CD14-positive monocyte (primary cell): ENCODE data around the gene NVL. TPM values are rescaled to one million over a fixed set of nuclear protein-coding genes. Genes with fewer than 3 reads are reported as not detected.
"Not testable (repeated sequence)": the region's sequence is repeated elsewhere in the genome, so short reads cannot be mapped to it uniquely, and the experiment has no call there.

Experiments
- DNase-seq, 3 donors: peaks; one replicate each; pipeline ENCODE4 v3.0.0-alpha.2; 2011 to 2022
- H2AFZ ChIP-seq: 2 replicates; pipeline ENCODE4 v1.6.0; 2012; ENCODE audit warnings: mild to moderate bottlenecking, low read depth, low read length, inconsistent platforms; ENCODE audit not compliant: insufficient read depth, poor library complexity, severe bottlenecking
- H3K27ac ChIP-seq, 2 donors: 1 replicate in 1 of 2; 2 replicates in 1 of 2; pipeline ENCODE4 v1.5.1; 2012 to 2013; ENCODE audit warnings: low read length in 2 of 2, control low read depth in 1 of 2, inconsistent platforms in 1 of 2, low read depth in 1 of 2, mild to moderate bottlenecking in 1 of 2
- H3K27me3 ChIP-seq, 2 donors: one replicate each; pipeline versions ENCODE4 v1.6.0 to v1.6.1; 2011 to 2013; ENCODE audit warnings: low read length in 2 of 2; ENCODE audit not compliant: control insufficient read depth in 2 of 2, insufficient read depth in 2 of 2
- H3K36me3 ChIP-seq, 2 donors: replicated peaks in 1 of 2; 1 replicate in 1 of 2; 2 replicates in 1 of 2; pipeline versions ENCODE4 v1.5.1 to v1.6.1; 2012 to 2013; ENCODE audit warnings: low read length in 2 of 2, control low read depth in 1 of 2, inconsistent platforms in 1 of 2, mild to moderate bottlenecking in 1 of 2; ENCODE audit not compliant: insufficient read depth in 2 of 2, control insufficient read depth in 1 of 2
- H3K4me1 ChIP-seq, 2 donors: 1 replicate in 1 of 2; 2 replicates in 1 of 2; pipeline versions ENCODE4 v1.5.1 to v1.6.1; 2012 to 2013; ENCODE audit warnings: low read length in 2 of 2, control low read depth in 1 of 2, inconsistent platforms in 1 of 2, mild to moderate bottlenecking in 1 of 2, moderate library complexity in 1 of 2; ENCODE audit not compliant: insufficient read depth in 2 of 2, control insufficient read depth in 1 of 2
- H3K4me2 ChIP-seq: replicated peaks from 2 replicates; pipeline ENCODE3; 2012; ENCODE audit warnings: low read length, moderate library complexity, mild to moderate bottlenecking; ENCODE audit not compliant: poor library complexity, severe bottlenecking; ENCODE audit errors: extremely low read depth
- H3K4me3 ChIP-seq, 3 experiments: fragments of 200-600 bp in 1 of 3; sonication (generic) in 1 of 3; replicated peaks in 1 of 3; 1 replicate in 2 of 3; 2 replicates in 1 of 3; pipeline ENCODE4 v1.5.1; 2011 to 2013; ENCODE audit warnings: low read length in 3 of 3, mild to moderate bottlenecking in 3 of 3, control low read depth in 2 of 3, low read depth in 2 of 3, inconsistent platforms in 1 of 3, moderate library complexity in 1 of 3
- H3K79me2 ChIP-seq: 2 replicates; pipeline ENCODE4 v1.6.0; 2012; ENCODE audit warnings: mild to moderate bottlenecking, control low read depth, inconsistent platforms, low read length, moderate library complexity; ENCODE audit not compliant: insufficient read depth
- H3K9ac ChIP-seq: 2 replicates; pipeline ENCODE4 v1.6.0; 2017; ENCODE audit warnings: low read length, mild to moderate bottlenecking; ENCODE audit not compliant: insufficient read depth, poor library complexity, severe bottlenecking
- H3K9me3 ChIP-seq, 2 donors: replicated peaks in 1 of 2; 1 replicate in 1 of 2; 2 replicates in 1 of 2; pipeline versions ENCODE4 v1.5.1 to v1.6.1; 2012 to 2013; ENCODE audit warnings: low read length in 2 of 2, control low read depth in 1 of 2; ENCODE audit not compliant: control insufficient read depth in 1 of 2, insufficient read depth in 1 of 2
- H4K20me1 ChIP-seq: 2 replicates; pipeline ENCODE4 v1.6.0; 2012; ENCODE audit warnings: mild to moderate bottlenecking, low read length, control low read depth, moderate library complexity; ENCODE audit not compliant: insufficient read depth
- H3K27ac Mint-ChIP-seq, 7 donors: one replicate each; pipeline ENCODE4 v1.8.0; 2020; ENCODE audit warnings: mild to moderate bottlenecking in 7 of 7, mixed read lengths in 7 of 7, moderate library complexity in 6 of 7, inconsistent platforms in 2 of 7
- H3K27me3 Mint-ChIP-seq, 3 donors: one replicate each; pipeline ENCODE4 v1.8.0; 2021 to 2022; ENCODE audit warnings: low read depth in 3 of 3, mild to moderate bottlenecking in 3 of 3, mixed read lengths in 3 of 3, moderate library complexity in 3 of 3, inconsistent platforms in 1 of 3
- H3K36me3 Mint-ChIP-seq, 2 donors: one replicate each; pipeline ENCODE4 v1.8.0; 2020; ENCODE audit warnings: mixed read lengths in 2 of 2, inconsistent platforms in 1 of 2, mild to moderate bottlenecking in 1 of 2
- H3K4me1 Mint-ChIP-seq: one replicate; pipeline ENCODE4 v1.8.0; 2020; ENCODE audit warnings: mild to moderate bottlenecking, mixed read lengths
- H3K4me3 Mint-ChIP-seq, 2 donors: one replicate each; pipeline ENCODE4 v1.8.0; 2020; ENCODE audit warnings: mild to moderate bottlenecking in 2 of 2, mixed read lengths in 2 of 2, moderate library complexity in 1 of 2
- H3K9me3 Mint-ChIP-seq, 7 donors: one replicate each; pipeline ENCODE4 v1.8.0; 2020 to 2022; ENCODE audit warnings: mixed read lengths in 7 of 7, mild to moderate bottlenecking in 6 of 7, moderate library complexity in 6 of 7, inconsistent platforms in 2 of 7
- WGBS: methylation state at CpG from one replicate; pipeline ENCODE4 v1.1.5; 2013; ENCODE audit warnings: missing lambda C conversion rate; ENCODE audit not compliant: insufficient coverage; 5-methylcytosine and 5-hydroxymethylcytosine counted together
- intact Hi-C, 2 donors: fragments of 100-400 bp; cut with micrococcal nuclease; formaldehyde crosslinking; loops; one replicate each; pipeline versions ENCODE4 v1.15.0 to v1.15.1; 2023
- polyA plus RNA-seq, 3 donors: library from polyadenylated mRNA; depleted of rRNA in 1 of 3; unstranded in 2 of 3; stranded (reverse) in 1 of 3; fragments of 300-500 nt in 2 of 3; fragments of >200 nt in 1 of 3; fragmentation: Illumina TruSeq in 2 of 3; gene quantifications; 1 replicate in 2 of 3; 2 replicates in 1 of 3; pipeline ENCODE4 v1.2.3, GENCODE V29; 2012 to 2021
- TF ChIP-seq, protein P1 (sequence below): fragments of 200-600 bp; IDR thresholded peaks from one replicate; pipeline ENCODE4 v1.8.0; 2022; ENCODE audit warnings: antibody characterized with exemption, mild to moderate bottlenecking

NVL gene
- polyA plus RNA-seq, 3 donors = 8.4 to 12.6 (median 9.6) TPM

- Histone ChIP-seq H3K27me3 (no peaks in the 10 kb centered on the region), H3K4me2 (no peak overlapping the region), H4K20me1 (peaks cover 15% of the 10 kb centered on the region), H3K27ac (no peak overlapping the region), H2AFZ (no peak overlapping the region), H3K4me1 (peaks cover 20 to 22% of the 10 kb centered on the region in 2 donors), H3K36me3 (peaks cover 0 to 5% of the 10 kb centered on the region in 2 donors), H3K9me3 (no peaks in the 10 kb centered on the region), H3K9ac (no peak overlapping the region), H3K79me2 (peaks cover 27% of the 10 kb centered on the region), H3K4me3 (no peak overlapping the region)
- TF ChIP-seq, protein P1, sequence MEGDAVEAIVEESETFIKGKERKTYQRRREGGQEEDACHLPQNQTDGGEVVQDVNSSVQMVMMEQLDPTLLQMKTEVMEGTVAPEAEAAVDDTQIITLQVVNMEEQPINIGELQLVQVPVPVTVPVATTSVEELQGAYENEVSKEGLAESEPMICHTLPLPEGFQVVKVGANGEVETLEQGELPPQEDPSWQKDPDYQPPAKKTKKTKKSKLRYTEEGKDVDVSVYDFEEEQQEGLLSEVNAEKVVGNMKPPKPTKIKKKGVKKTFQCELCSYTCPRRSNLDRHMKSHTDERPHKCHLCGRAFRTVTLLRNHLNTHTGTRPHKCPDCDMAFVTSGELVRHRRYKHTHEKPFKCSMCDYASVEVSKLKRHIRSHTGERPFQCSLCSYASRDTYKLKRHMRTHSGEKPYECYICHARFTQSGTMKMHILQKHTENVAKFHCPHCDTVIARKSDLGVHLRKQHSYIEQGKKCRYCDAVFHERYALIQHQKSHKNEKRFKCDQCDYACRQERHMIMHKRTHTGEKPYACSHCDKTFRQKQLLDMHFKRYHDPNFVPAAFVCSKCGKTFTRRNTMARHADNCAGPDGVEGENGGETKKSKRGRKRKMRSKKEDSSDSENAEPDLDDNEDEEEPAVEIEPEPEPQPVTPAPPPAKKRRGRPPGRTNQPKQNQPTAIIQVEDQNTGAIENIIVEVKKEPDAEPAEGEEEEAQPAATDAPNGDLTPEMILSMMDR = no peak
- peaks cover 19% of the 10 kb centered on the region for H3K4me1 Mint-ChIP-seq
- peaks cover 4 to 6% of the 10 kb centered on the region in 2 donors for H3K36me3 Mint-ChIP-seq
- H3K4me3 Mint-ChIP-seq = no peak overlapping the region
- peaks cover 0 to 15% (median 4%) of the 10 kb centered on the region in 7 donors for H3K9me3 Mint-ChIP-seq
- intact Hi-C loops = no loop called here
- DNase-seq = no peak
- WGBS = 100% methylated on average over 1 of the region's 5 CpGs
- H3K27me3 Mint-ChIP-seq = no peaks in the 10 kb centered on the region
- H3K27ac Mint-ChIP-seq = no peak overlapping the region
Observed at GRCh38 chr1:224353975-224354925, 24.3 kb upstream of the NVL start.

DNA sequence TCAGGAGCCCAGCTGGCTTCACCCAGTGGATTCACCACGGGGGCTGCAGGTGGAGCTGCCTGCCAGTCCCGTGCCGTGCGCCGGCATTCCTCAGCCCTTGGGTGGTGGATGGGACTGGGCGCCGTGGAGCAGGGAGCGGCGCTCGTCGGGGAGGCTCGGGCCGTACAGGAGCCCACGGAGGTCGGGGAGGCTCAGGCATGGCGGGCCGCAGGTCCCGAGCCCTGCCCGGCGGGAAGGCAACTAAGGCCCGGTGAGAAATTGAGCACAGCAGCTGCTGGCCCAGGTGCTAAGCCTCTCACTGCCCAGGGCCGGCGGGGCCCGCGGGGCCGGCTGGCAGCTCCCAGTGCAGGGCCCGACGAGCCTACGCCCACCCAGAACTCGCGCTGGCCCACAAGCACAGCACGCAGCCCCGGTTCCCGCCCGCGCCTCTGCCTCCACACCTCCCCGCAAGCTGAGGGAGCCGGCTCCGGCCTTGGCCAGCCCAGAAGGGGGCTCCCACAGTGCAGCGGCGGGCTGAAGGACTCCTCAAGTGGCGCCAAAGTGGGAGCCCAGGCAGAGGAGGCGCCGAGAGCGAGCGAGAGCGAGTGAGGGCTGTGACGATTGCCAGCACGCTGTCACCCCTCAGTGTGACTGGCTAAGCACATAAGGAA, 22.6 kb upstream of the NVL start:
- WGBS = 94% methylated on average over 27 of the region's 49 CpGs
- intact Hi-C loops = not testable (repeated sequence)

GRCh38 chr1:224349716-224350115, 19.7 kb upstream of the NVL start:
- not testable (repeated sequence) for H3K4me3 Mint-ChIP-seq, H3K27ac Mint-ChIP-seq
- WGBS = 100% methylated on average over 9 of the region's 30 CpGs

More for the DNA sequence above, 22.6 kb upstream of the NVL start:
- not testable (repeated sequence) for H3K4me3 ChIP-seq, H4K20me1 ChIP-seq, H3K27ac ChIP-seq, H3K27me3 ChIP-seq, H3K9ac ChIP-seq, DNase-seq, H2AFZ ChIP-seq, H3K4me1 Mint-ChIP-seq, H3K4me3 Mint-ChIP-seq, H3K27ac Mint-ChIP-seq, H3K36me3 Mint-ChIP-seq, H3K9me3 ChIP-seq, H3K4me1 ChIP-seq, H3K79me2 ChIP-seq, H3K36me3 ChIP-seq, H3K27me3 Mint-ChIP-seq, H3K4me2 ChIP-seq
- H3K9me3 Mint-ChIP-seq = peaks cover 0 to 15% (median 4%) of the 10 kb centered on the region in 7 donors

More at GRCh38 chr1:224349716-224350115, 19.7 kb upstream of the NVL start:
- DNase-seq, H3K9ac ChIP-seq, H3K27ac ChIP-seq, H3K4me1 Mint-ChIP-seq, H3K79me2 ChIP-seq, H3K27me3 ChIP-seq, H3K4me2 ChIP-seq, H3K9me3 ChIP-seq, intact Hi-C loops, H4K20me1 ChIP-seq, H3K36me3 ChIP-seq, H3K4me3 ChIP-seq, H2AFZ ChIP-seq, H3K27me3 Mint-ChIP-seq, H3K4me1 ChIP-seq, H3K36me3 Mint-ChIP-seq: not testable (repeated sequence)
- H3K9me3 Mint-ChIP-seq = peaks cover 0 to 23% (median 13%) of the 10 kb centered on the region in 7 donors
